ENCODE measurements around the gene MEIOC.

GRCh38 chr17:44627513-44628242 lies 28.6 kb upstream of the MEIOC start:
- no peak for TF ChIP-seq ZBTB7A (IDR thresholded peaks at IDR 0.05; ENCODE audit: low read depth)
- TF ChIP-seq, protein P1, sequence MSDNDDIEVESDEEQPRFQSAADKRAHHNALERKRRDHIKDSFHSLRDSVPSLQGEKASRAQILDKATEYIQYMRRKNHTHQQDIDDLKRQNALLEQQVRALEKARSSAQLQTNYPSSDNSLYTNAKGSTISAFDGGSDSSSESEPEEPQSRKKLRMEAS (IDR thresholded peaks at IDR 0.05) = no peak
- TF ChIP-seq EP300 (IDR thresholded peaks at IDR 0.05; ENCODE audit: borderline replicate concordance) = no peak
- TF ChIP-seq FOXM1 (IDR thresholded peaks at IDR 0.05; ENCODE audit: borderline replicate concordance, low read depth) = no peak
- no peak for TF ChIP-seq RAD21 (IDR thresholded peaks at IDR 0.05; ENCODE audit: low read depth)
- TF ChIP-seq NFIC (IDR thresholded peaks at IDR 0.05) = no peak
- no peak for TF ChIP-seq EGR1 (IDR thresholded peaks at IDR 0.05)
- TF ChIP-seq, protein P2, sequence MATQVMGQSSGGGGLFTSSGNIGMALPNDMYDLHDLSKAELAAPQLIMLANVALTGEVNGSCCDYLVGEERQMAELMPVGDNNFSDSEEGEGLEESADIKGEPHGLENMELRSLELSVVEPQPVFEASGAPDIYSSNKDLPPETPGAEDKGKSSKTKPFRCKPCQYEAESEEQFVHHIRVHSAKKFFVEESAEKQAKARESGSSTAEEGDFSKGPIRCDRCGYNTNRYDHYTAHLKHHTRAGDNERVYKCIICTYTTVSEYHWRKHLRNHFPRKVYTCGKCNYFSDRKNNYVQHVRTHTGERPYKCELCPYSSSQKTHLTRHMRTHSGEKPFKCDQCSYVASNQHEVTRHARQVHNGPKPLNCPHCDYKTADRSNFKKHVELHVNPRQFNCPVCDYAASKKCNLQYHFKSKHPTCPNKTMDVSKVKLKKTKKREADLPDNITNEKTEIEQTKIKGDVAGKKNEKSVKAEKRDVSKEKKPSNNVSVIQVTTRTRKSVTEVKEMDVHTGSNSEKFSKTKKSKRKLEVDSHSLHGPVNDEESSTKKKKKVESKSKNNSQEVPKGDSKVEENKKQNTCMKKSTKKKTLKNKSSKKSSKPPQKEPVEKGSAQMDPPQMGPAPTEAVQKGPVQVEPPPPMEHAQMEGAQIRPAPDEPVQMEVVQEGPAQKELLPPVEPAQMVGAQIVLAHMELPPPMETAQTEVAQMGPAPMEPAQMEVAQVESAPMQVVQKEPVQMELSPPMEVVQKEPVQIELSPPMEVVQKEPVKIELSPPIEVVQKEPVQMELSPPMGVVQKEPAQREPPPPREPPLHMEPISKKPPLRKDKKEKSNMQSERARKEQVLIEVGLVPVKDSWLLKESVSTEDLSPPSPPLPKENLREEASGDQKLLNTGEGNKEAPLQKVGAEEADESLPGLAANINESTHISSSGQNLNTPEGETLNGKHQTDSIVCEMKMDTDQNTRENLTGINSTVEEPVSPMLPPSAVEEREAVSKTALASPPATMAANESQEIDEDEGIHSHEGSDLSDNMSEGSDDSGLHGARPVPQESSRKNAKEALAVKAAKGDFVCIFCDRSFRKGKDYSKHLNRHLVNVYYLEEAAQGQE (IDR thresholded peaks at IDR 0.05; ENCODE audit: low read depth) = no peak
